Keratinocyte (primary cell): ENCODE measurements around the gene ATM. TPM values are rescaled to one million over a fixed set of nuclear protein-coding genes. Genes with fewer than 3 reads are reported as not detected.
"Not testable (repeated sequence)": the region's sequence is repeated elsewhere in the genome, so short reads cannot be mapped to it uniquely, and the experiment has no call there.

Source experiments
- DNase-seq: peaks from one replicate; pipeline ENCODE4 v3.0.0-alpha.2; 2011; ENCODE audit warnings: low read depth, missing footprints, low spot score
- FAIRE-seq: peaks from 2 replicates; lab custom pipeline; 2011; peaks lifted over from hg19 to GRCh38; lab: Jason Lieb, UNC
- H2AFZ ChIP-seq: 2 replicates; pipeline ENCODE4 v1.6.0; 2012; ENCODE audit warnings: low read length, control low read depth, inconsistent platforms; ENCODE audit not compliant: control insufficient read depth
- H3K27ac ChIP-seq: 2 replicates; pipeline ENCODE4 v1.5.1; 2011; ENCODE audit warnings: low read length; ENCODE audit not compliant: control insufficient read depth, insufficient read depth
- H3K27me3 ChIP-seq: 3 replicates; pipeline ENCODE4 v1.6.0; 2011; ENCODE audit warnings: low read length; ENCODE audit not compliant: control insufficient read depth, insufficient read depth; ENCODE audit errors: extremely low read depth
- H3K36me3 ChIP-seq, 2 experiments: 2 replicates in 1 of 2; 3 replicates in 1 of 2; pipeline ENCODE4 v1.5.1; 2011; ENCODE audit warnings: low read length in 2 of 2, mild to moderate bottlenecking in 1 of 2; ENCODE audit not compliant: control insufficient read depth in 2 of 2, insufficient read depth in 2 of 2; ENCODE audit errors: extremely low read depth in 1 of 2
- H3K4me1 ChIP-seq: 3 replicates; pipeline ENCODE4 v1.5.1; 2011; ENCODE audit warnings: low read length; ENCODE audit not compliant: control insufficient read depth, insufficient read depth; ENCODE audit errors: extremely low read depth
- H3K4me2 ChIP-seq: 3 replicates; pipeline ENCODE4 v1.6.0; 2011; ENCODE audit warnings: low read depth, low read length; ENCODE audit not compliant: control insufficient read depth, insufficient read depth; ENCODE audit errors: extremely low read depth
- H3K4me3 ChIP-seq, 3 experiments: fragments of 200-600 bp in 1 of 3; sonication (generic) in 1 of 3; 2 replicates in 2 of 3; 3 replicates in 1 of 3; pipeline ENCODE4 v1.5.1; 2011 to 2016; ENCODE audit warnings: low read length in 3 of 3, mild to moderate bottlenecking in 3 of 3, control low read depth in 2 of 3, inconsistent platforms in 1 of 3, low read depth in 1 of 3, mixed read lengths in 1 of 3, mixed run types in 1 of 3, moderate library complexity in 1 of 3; ENCODE audit not compliant: control insufficient read depth in 2 of 3, insufficient read depth in 2 of 3; ENCODE audit errors: extremely low read depth in 1 of 3
- H3K79me2 ChIP-seq: 2 replicates; pipeline ENCODE4 v1.6.0; 2012; ENCODE audit warnings: low read length; ENCODE audit not compliant: control insufficient read depth, insufficient read depth
- H3K9ac ChIP-seq: 3 replicates; pipeline ENCODE4 v1.6.0; 2011; ENCODE audit warnings: low read length; ENCODE audit not compliant: control insufficient read depth, insufficient read depth; ENCODE audit errors: extremely low read depth
- H3K9me1 ChIP-seq: 3 replicates; pipeline ENCODE4 v1.6.0; 2011; ENCODE audit warnings: low read length; ENCODE audit not compliant: control insufficient read depth, insufficient read depth; ENCODE audit errors: extremely low read depth
- H3K9me3 ChIP-seq: 2 replicates; pipeline ENCODE4 v1.5.1; 2012; ENCODE audit warnings: low read depth, low read length; ENCODE audit not compliant: control insufficient read depth
- H4K20me1 ChIP-seq: 3 replicates; pipeline ENCODE4 v1.6.0; 2011; ENCODE audit warnings: low read length; ENCODE audit not compliant: control insufficient read depth, insufficient read depth; ENCODE audit errors: extremely low read depth
- CTCF ChIP-seq, 3 experiments: IDR thresholded peaks in 1 of 3; conservative IDR thresholded peaks in 1 of 3; optimal IDR thresholded peaks in 1 of 3; 2 replicates in 2 of 3; 3 replicates in 1 of 3; pipeline versions ENCODE3 to v1.5.1; 2011; ENCODE audit warnings: low read length in 3 of 3, mild to moderate bottlenecking in 3 of 3, moderate library complexity in 2 of 3, control low read depth in 1 of 3, inconsistent platforms in 1 of 3; ENCODE audit not compliant: insufficient read depth in 2 of 3; ENCODE audit errors: extremely low read depth in 1 of 3
- dilution Hi-C: fragments of 300-500 bp; cut with MboI; formaldehyde crosslinking; loops from one replicate; pipeline ENCODE4 v1.7.0; 2020; ENCODE audit warnings: low sequenced_read_pairs; ENCODE audit not compliant: extremely low pct_ligation_motif_present
- polyA plus RNA-seq, 5 experiments: library from polyadenylated mRNA; depleted of rRNA in 3 of 5; stranded (reverse) in 3 of 5; stranded (forward) in 1 of 5; unstranded in 1 of 5; fragments of >200 nt; gene quantifications; 1 replicate in 1 of 5; 2 replicates in 3 of 5; 3 replicates in 1 of 5; pipeline versions ENCODE4 v1.2.1 to v1.2.3, GENCODE V29; 2011 to 2012; ENCODE audit warnings: missing spikeins in 2 of 5, low read depth in 1 of 5, low replicate concordance in 1 of 5
- small RNA-seq, 3 experiments: library from RNA; depleted of rRNA; stranded (forward); fragments of <200 nt; gene quantifications; one replicate each; pipeline ENCODE3, GENCODE V24; 2012; ENCODE audit warnings: low read depth in 3 of 3, low replicate concordance in 1 of 3; ENCODE audit not compliant: insufficient read length in 3 of 3

ATM gene
- polyA plus RNA-seq, 1 donor (not counting 4 experiments of a cell fraction or from before 2014, with no cell fraction given): 28.5 TPM

- H3K4me2 ChIP-seq, H3K4me1 ChIP-seq, H3K9me3 ChIP-seq, H3K36me3 ChIP-seq, H3K9me1 ChIP-seq, dilution Hi-C loops, H3K27me3 ChIP-seq, FAIRE-seq, H3K27ac ChIP-seq, H2AFZ ChIP-seq, H3K9ac ChIP-seq, H3K79me2 ChIP-seq, H3K4me3 ChIP-seq, DNase-seq, H4K20me1 ChIP-seq: not testable (repeated sequence)
- TF ChIP-seq CTCF (optimal IDR thresholded peaks at IDR 0.05 in 1 of 3, IDR thresholded peaks at IDR 0.05 in 1 of 3, conservative IDR thresholded peaks at IDR 0.05 in 1 of 3; ENCODE audit: extremely low read depth in 1 of 3, insufficient read depth in 2 of 3, low read length in 3 of 3): peak in 2 of 3 experiments; percentile 18 to 57
Observed at GRCh38 chr11:108417551-108417950, 194.7 kb downstream of the ATM start.

Small RNAs within 50 kb of the gene (small RNA-seq; reads per million reads assigned to genes)
- gene RF00019: 0 reads per million in 3 experiments

Other genes starting within 250 kb of the ATM start
- 10.9 to 15.1 TPM (median 11.6 TPM) in 3 replicates for gene CUL5, start 214.2 kb upstream of the ATM start, polyA plus RNA-seq
- 60.0 to 106 TPM (median 61.5 TPM) in 3 replicates for gene ACAT1, start 101.5 kb upstream of the ATM start, polyA plus RNA-seq
- 6.1 to 8.0 TPM (median 6.3 TPM) in 3 replicates for gene NPAT, start 429 bp upstream of the ATM start, polyA plus RNA-seq
- gene C11orf65, start 244.5 kb downstream of the ATM start, polyA plus RNA-seq: 0.34 to 0.83 TPM (median 0.46 TPM) in 3 replicates